Chondrocyte (in vitro differentiated cells): Measurements from ENCODE around the gene CD86. TPM values are rescaled to one million over a fixed set of nuclear protein-coding genes. Genes with fewer than 3 reads are reported as not detected.

ENCODE experiments used
- DNase-seq: peaks from one replicate; pipeline ENCODE4 v3.0.0; 2021; ENCODE audit warnings: mixed read lengths, low spot score
- H3K27ac Mint-ChIP-seq: one replicate; pipeline ENCODE4 v1.8.0; 2021; ENCODE audit warnings: mild to moderate bottlenecking, moderate library complexity, mixed read lengths; ENCODE audit not compliant: unreplicated experiment
- H3K27me3 Mint-ChIP-seq: 2 replicates; pipeline ENCODE4 v1.8.0; 2021; ENCODE audit warnings: low read depth, mixed read lengths
- H3K36me3 Mint-ChIP-seq: 2 replicates; pipeline ENCODE4 v1.8.0; 2021; ENCODE audit warnings: low read depth, mixed read lengths
- H3K4me1 Mint-ChIP-seq: 2 replicates; pipeline ENCODE4 v1.8.0; 2021; ENCODE audit warnings: low read depth, mild to moderate bottlenecking, mixed read lengths
- H3K4me3 Mint-ChIP-seq: one replicate; pipeline ENCODE4 v1.8.0; 2021; ENCODE audit warnings: mild to moderate bottlenecking, moderate library complexity, mixed read lengths; ENCODE audit not compliant: unreplicated experiment
- H3K9me3 Mint-ChIP-seq: 2 replicates; pipeline ENCODE4 v1.8.0; 2021; ENCODE audit warnings: low read depth, mixed read lengths
- CTCF ChIP-seq: fragments of 200-600 bp; sonication (generic); IDR thresholded peaks from 2 replicates; pipeline ENCODE4 v1.5.0; 2021; ENCODE audit warnings: antibody characterized with exemption, mild to moderate bottlenecking, moderate library complexity
- total RNA-seq: library from RNA; stranded (reverse); gene quantifications from 3 replicates; pipeline ENCODE4 v1.2.1, GENCODE V29; 2021

Gene CD86
- total RNA-seq, 1 donor from 2014 or later: not detected

GRCh38 chr3:122111974-122112373, 56.8 kb downstream of the CD86 start:
- H3K9me3 Mint-ChIP-seq: peaks cover 4% of the 10 kb centered on the region
- no peak overlapping the region for H3K27ac Mint-ChIP-seq
- peaks cover 13% of the 10 kb centered on the region for H3K27me3 Mint-ChIP-seq
- no peaks in the 10 kb centered on the region for H3K4me1 Mint-ChIP-seq
- no peak for TF ChIP-seq CTCF
- no peak overlapping the region for H3K4me3 Mint-ChIP-seq
- no peaks in the 10 kb centered on the region for H3K36me3 Mint-ChIP-seq
- no peak for DNase-seq

GRCh38 chr3:122112754-122113153, 57.6 kb downstream of the CD86 start:
- Mint-ChIP-seq H3K9me3 (peaks cover 4% of the 10 kb centered on the region), H3K36me3 (no peaks in the 10 kb centered on the region), H3K27me3 (peaks cover 8% of the 10 kb centered on the region), H3K4me1 (no peaks in the 10 kb centered on the region), H3K27ac (no peak overlapping the region), H3K4me3 (no peak overlapping the region)
- TF ChIP-seq CTCF: no peak
- DNase-seq: no peak

- Mint-ChIP-seq H3K36me3 (no peaks in the 10 kb centered on the region), H3K4me3 (no peak overlapping the region), H3K27ac (no peak overlapping the region), H3K9me3 (peaks cover 3% of the 10 kb centered on the region), H3K27me3 (peaks cover 19% of the 10 kb centered on the region), H3K4me1 (no peaks in the 10 kb centered on the region)
- TF ChIP-seq CTCF: no peak
- DNase-seq: no peak
These were observed 68.7 kb downstream of the CD86 start for GRCh38 chr3:122123850-122124249.

GRCh38 chr3:122132949-122133540, 77.9 kb downstream of the CD86 start:
- H3K36me3 Mint-ChIP-seq: no peaks in the 10 kb centered on the region
- no peak for DNase-seq
- H3K9me3 Mint-ChIP-seq: peaks cover 6% of the 10 kb centered on the region
- no peak for TF ChIP-seq CTCF
- peaks cover 1% of the 10 kb centered on the region for H3K27me3 Mint-ChIP-seq
- H3K4me3 Mint-ChIP-seq: no peak overlapping the region
- H3K4me1 Mint-ChIP-seq: no peaks in the 10 kb centered on the region
- H3K27ac Mint-ChIP-seq: no peak overlapping the region

- no peaks in the 10 kb centered on the region for H3K36me3 Mint-ChIP-seq
- DNase-seq: no peak
- no peak overlapping the region for H3K27ac Mint-ChIP-seq
- H3K4me1 Mint-ChIP-seq: no peaks in the 10 kb centered on the region
- TF ChIP-seq CTCF: no peak
- no peaks in the 10 kb centered on the region for H3K27me3 Mint-ChIP-seq
- H3K9me3 Mint-ChIP-seq: peaks cover 14% of the 10 kb centered on the region
- H3K4me3 Mint-ChIP-seq: no peak overlapping the region
These were observed 91.3 kb downstream of the CD86 start for GRCh38 chr3:122146466-122146865.
